Smooth muscle cell (in vitro differentiated cells): ENCODE measurements around the gene CD101. TPM values are rescaled to one million over a fixed set of nuclear protein-coding genes. Genes with fewer than 3 reads are reported as not detected.

Experiments used
- DNase-seq: peaks from one replicate; lab custom pipeline; 2025; ENCODE audit not compliant: unreplicated experiment; lab: John Stamatoyannopoulos, UW
- H2AFZ ChIP-seq: fragments of 200-600 bp; sonication (generic); 2 replicates; pipeline ENCODE4 v1.6.0; 2016; ENCODE audit warnings: antibody characterized with exemption, low read depth, mild to moderate bottlenecking
- H3F3A ChIP-seq: fragments of 200-600 bp; sonication (generic); 2 replicates; pipeline ENCODE4 v1.6.0; 2017; ENCODE audit warnings: antibody characterized with exemption, low read depth
- H3K27ac ChIP-seq: fragments of 200-600 bp; sonication (generic); 2 replicates; pipeline ENCODE4 v1.5.1; 2016; ENCODE audit warnings: low read depth, mild to moderate bottlenecking
- H3K27me3 ChIP-seq: fragments of 200-600 bp; sonication (generic); 2 replicates; pipeline ENCODE4 v1.6.1; 2016; ENCODE audit warnings: low read depth, mild to moderate bottlenecking
- H3K36me3 ChIP-seq: fragments of 200-600 bp; sonication (generic); 2 replicates; pipeline ENCODE4 v1.5.1; 2016; ENCODE audit warnings: low read depth
- H3K4me1 ChIP-seq: fragments of 200-600 bp; sonication (generic); 2 replicates; pipeline ENCODE4 v1.5.1; 2016; ENCODE audit warnings: low read depth
- H3K4me2 ChIP-seq: fragments of 200-600 bp; sonication (generic); 2 replicates; pipeline ENCODE4 v1.6.0; 2016; ENCODE audit warnings: mild to moderate bottlenecking
- H3K4me3 ChIP-seq: fragments of 200-600 bp; sonication (generic); 2 replicates; pipeline ENCODE4 v1.5.1; 2016; ENCODE audit warnings: mild to moderate bottlenecking
- H3K79me2 ChIP-seq: fragments of 200-600 bp; sonication (generic); 2 replicates; pipeline ENCODE4 v1.6.0; 2016; ENCODE audit warnings: low read depth, mild to moderate bottlenecking
- H3K9ac ChIP-seq: fragments of 200-600 bp; sonication (generic); 2 replicates; pipeline ENCODE4 v1.6.0; 2016; ENCODE audit warnings: low read depth
- H3K9me3 ChIP-seq: fragments of 200-600 bp; sonication (generic); replicated peaks from 2 replicates; pipeline ENCODE4 v1.5.1; 2016; ENCODE audit warnings: low read depth
- H4K20me1 ChIP-seq: fragments of 200-600 bp; sonication (generic); 2 replicates; pipeline ENCODE4 v1.6.0; 2016; ENCODE audit warnings: low read depth
- CTCF ChIP-seq: fragments of 200-600 bp; sonication (generic); IDR thresholded peaks from 2 replicates; pipeline ENCODE4 v1.5.1; 2017; ENCODE audit warnings: borderline replicate concordance, mild to moderate bottlenecking, antibody characterized with exemption; ENCODE audit not compliant: insufficient read depth, poor library complexity, severe bottlenecking
- WGBS: methylation state at CpG from one replicate; pipeline ENCODE4 v1.1.7; 2016; ENCODE audit warnings: low lambda C conversion rate; 5-methylcytosine and 5-hydroxymethylcytosine counted together
- polyA plus RNA-seq: library from polyadenylated mRNA; unstranded; fragments of >200 nt; fragmentation: Nextera tagmentation; extraction: Ambion mirVana; gene quantifications from 2 replicates; pipeline ENCODE4 v1.2.1, GENCODE V29; 2016
- total RNA-seq: library from RNA; depleted of rRNA; stranded (reverse); fragments of >200 nt; gene quantifications from 2 replicates; pipeline ENCODE4 v1.2.3, GENCODE V29; 2014

The CD101 gene
- total and polyA plus RNA-seq, 2 experiments from 2014 or later: 0.85 to 2.0 TPM

DNA sequence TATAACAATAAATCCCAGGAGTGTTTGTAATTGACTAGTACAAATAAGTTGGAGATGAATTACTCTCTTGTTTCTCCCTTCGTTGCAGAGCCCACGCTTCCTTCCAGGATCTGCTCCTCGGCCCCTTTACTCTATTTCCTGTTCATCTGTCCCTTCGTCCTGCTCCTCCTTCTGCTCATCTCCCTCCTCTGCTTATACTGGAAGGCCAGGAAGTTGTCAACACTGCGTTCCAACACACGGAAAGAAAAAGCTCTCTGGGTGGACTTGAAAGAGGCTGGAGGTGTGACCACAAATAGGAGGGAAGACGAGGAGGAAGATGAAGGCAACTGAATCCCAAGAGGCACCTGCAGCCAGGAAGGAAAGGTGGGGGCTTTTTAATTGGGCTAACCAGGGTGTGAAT, 32.2 kb downstream of the CD101 start:
- H3F3A ChIP-seq: no peaks in the 10 kb centered on the region
- 85% methylated on average over 7 of the region's 7 CpGs for WGBS
- no peaks in the 10 kb centered on the region for H3K79me2 ChIP-seq
- no peak for TF ChIP-seq CTCF
- H3K4me2 ChIP-seq: no peak overlapping the region
- H3K36me3 ChIP-seq: no peaks in the 10 kb centered on the region
- no peak overlapping the region for H3K9ac ChIP-seq
- no peak overlapping the region for H2AFZ ChIP-seq
- DNase-seq: no peak
- no peaks in the 10 kb centered on the region for H3K9me3 ChIP-seq
- H4K20me1 ChIP-seq: no peaks in the 10 kb centered on the region
- H3K27ac ChIP-seq: no peak overlapping the region
- no peak overlapping the region for H3K4me3 ChIP-seq
- no peaks in the 10 kb centered on the region for H3K4me1 ChIP-seq
- no peaks in the 10 kb centered on the region for H3K27me3 ChIP-seq

GRCh38 chr1:117034791-117035290, 33.3 kb downstream of the CD101 start:
- WGBS: 89% methylated on average over 7 of the region's 7 CpGs
- H3K4me3 ChIP-seq: no peak overlapping the region

DNA sequence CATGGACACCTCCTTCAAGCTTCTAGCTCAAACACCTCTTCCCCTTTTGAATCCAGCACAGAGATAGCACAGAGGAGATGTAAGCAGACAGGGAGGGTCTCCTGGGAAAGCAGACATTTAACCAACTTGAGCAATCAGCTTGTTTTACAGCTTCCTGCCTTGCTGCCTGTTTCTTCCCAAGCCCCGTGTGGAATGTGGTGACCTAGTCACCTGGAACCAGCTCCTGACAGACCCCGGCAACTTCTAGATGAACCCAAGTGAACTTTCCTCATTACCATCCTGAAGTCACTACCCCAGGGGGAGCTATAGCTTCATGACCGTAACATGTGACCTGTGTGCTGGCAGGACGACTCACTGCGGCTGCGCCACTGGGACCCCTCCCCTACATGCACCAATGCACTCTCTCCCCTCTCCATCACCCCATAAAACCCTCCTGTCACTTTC, 34.5 kb downstream of the CD101 start:
- H3K4me2 ChIP-seq: no peak overlapping the region
- no peaks in the 10 kb centered on the region for H3K4me1 ChIP-seq
- H2AFZ ChIP-seq: no peak overlapping the region
- no peak for DNase-seq
- no peak overlapping the region for H3K9ac ChIP-seq
- no peaks in the 10 kb centered on the region for H3K9me3 ChIP-seq
- H3K27me3 ChIP-seq: no peaks in the 10 kb centered on the region
- H3K27ac ChIP-seq: no peak overlapping the region
- H3K36me3 ChIP-seq: no peaks in the 10 kb centered on the region
- H4K20me1 ChIP-seq: no peaks in the 10 kb centered on the region
- H3F3A ChIP-seq: no peaks in the 10 kb centered on the region
- H3K4me3 ChIP-seq: no peak overlapping the region
- no peaks in the 10 kb centered on the region for H3K79me2 ChIP-seq
- WGBS: 69% methylated on average over 6 of the region's 6 CpGs
- no peak for TF ChIP-seq CTCF

More at GRCh38 chr1:117034791-117035290, 33.3 kb downstream of the CD101 start:
- no peak for TF ChIP-seq CTCF
- Histone ChIP-seq H3K27me3 (no peaks in the 10 kb centered on the region), H3K9ac (no peak overlapping the region), H3K79me2 (no peaks in the 10 kb centered on the region), H4K20me1 (no peaks in the 10 kb centered on the region), H2AFZ (no peak overlapping the region), H3F3A (no peaks in the 10 kb centered on the region), H3K36me3 (no peaks in the 10 kb centered on the region), H3K4me2 (no peak overlapping the region), H3K27ac (no peak overlapping the region), H3K4me1 (no peaks in the 10 kb centered on the region), H3K9me3 (no peaks in the 10 kb centered on the region)
- no peak for DNase-seq

DNA sequence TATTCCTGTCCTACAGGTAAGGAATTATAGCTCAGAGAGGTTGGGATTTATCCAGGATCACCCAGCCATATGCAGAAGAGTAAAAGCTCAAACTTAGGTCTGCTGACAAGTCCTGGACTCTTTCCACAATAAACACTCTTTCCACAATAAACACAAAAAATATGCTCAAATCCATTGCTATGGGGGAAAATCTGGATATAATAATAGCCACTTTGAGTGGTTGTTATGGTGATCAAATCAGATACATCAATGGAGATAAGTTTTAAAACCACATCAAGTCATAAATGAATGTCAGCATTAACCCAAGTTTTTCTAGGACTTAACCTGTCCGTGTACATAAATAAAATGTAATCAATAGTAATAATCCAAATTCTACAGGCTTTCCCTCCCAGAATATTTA, 36.2 kb downstream of the CD101 start:
- 87% methylated on average over 1 of the region's 1 CpG for WGBS
- no peaks in the 10 kb centered on the region for H3K36me3 ChIP-seq
- H3K4me1 ChIP-seq: no peaks in the 10 kb centered on the region
- TF ChIP-seq CTCF: no peak
- H3K27me3 ChIP-seq: no peaks in the 10 kb centered on the region
- no peak overlapping the region for H3K4me2 ChIP-seq
- H3K4me3 ChIP-seq: no peak overlapping the region
- H3K9me3 ChIP-seq: no peaks in the 10 kb centered on the region
- no peak overlapping the region for H3K27ac ChIP-seq
- H3K79me2 ChIP-seq: no peaks in the 10 kb centered on the region
- no peaks in the 10 kb centered on the region for H3F3A ChIP-seq
- DNase-seq: no peak
- H2AFZ ChIP-seq: no peak overlapping the region
- no peaks in the 10 kb centered on the region for H4K20me1 ChIP-seq
- H3K9ac ChIP-seq: no peak overlapping the region
